Stimulated activated CD4-positive, alpha-beta T cell treated with anti-CD3 and anti-CD28 coated beads, Interleukin-15, amount 100 ng/mL, for 1 hour (primary cell): ENCODE measurements around the gene PSMC5.
A peak's percentile ranks its signal among the peaks of the same experiment; 100 is the strongest.
"Not testable (repeated sequence)": the region's sequence is repeated elsewhere in the genome, so short reads cannot be mapped to it uniquely, and the experiment has no call there.

Experiments
- DNase-seq, 2 donors: peaks; one replicate each; pipeline ENCODE4 v3.0.0-alpha.2; 2020; ENCODE audit warnings: low read depth in 1 of 2, low spot score in 1 of 2

Gene PSMC5

DNA sequence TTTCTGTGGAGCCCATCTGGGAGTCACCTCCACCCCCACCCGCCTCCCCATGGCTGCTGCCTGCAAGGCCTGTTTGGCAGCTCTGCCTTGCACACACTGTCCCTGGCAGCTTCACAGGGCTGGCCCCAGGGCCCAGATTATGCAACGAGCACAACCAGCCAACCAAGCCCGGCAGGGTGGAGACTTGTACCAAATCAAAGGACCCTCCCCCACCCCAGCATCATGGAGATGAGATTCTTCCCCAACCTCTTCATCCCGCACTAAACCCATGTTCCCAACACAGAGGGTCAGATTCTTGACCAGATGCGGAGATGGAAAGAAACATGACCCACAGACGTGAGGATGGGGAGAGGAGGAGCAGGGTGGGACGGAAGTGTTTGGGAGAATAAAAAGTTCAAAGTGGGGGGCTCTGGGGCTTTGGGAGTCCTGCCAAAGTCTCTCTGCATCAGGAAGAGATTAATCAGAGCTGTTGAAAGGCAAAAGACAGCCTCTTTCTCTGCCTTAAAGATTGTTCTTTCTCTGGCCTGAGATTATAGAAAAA, 11.5 kb downstream of the PSMC5 start:
- no peak for DNase-seq

- DNase-seq, result no peak
These were observed 13.5 kb downstream of the PSMC5 start for GRCh38 chr17:63840591-63841349.

DNA sequence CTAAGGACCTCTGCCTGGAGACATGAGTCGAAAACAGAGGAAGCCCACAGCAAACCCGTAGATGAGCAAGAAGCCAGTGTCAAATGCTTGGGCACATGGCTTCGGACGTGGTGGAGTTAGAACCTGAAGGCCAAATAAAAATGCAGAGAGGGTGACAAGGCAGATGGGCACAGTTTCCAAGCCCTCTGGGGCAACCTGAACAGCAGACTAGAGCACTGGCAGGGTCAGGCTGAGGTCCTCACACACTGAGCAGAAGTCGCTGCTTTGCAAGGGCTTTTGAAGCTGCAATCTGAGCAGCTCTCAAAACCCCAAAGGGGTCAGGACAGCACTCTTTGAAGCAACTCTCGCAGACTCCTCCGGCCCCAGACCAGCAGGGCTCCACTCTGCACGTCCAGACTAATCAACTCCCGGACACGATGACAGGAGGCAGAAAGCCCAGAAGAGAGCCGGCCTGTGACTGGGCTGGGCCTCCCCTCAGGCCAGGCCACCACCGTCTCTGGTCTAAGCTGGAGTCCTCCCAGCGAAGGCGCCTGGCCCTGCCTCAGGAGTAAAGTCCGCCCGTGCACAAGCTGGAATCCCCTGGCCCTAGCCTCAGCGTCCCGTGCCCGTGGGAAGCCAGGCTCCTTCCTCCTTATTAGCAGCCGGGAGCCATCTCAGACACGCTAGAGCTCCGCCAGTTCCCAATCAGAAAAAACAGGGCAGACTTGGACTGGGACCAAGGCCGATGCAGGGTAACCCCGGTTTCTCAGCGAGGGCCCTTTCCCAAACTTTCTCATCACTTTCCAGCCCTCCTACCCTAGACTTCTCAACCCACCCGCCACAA, 14.3 kb downstream of the PSMC5 start:
- DNase-seq, result no peak

GRCh38 chr17:63842173-63842539, 14.9 kb downstream of the PSMC5 start:
- DNase-seq, result peak in 1 of 2 donors; percentile 16

DNA sequence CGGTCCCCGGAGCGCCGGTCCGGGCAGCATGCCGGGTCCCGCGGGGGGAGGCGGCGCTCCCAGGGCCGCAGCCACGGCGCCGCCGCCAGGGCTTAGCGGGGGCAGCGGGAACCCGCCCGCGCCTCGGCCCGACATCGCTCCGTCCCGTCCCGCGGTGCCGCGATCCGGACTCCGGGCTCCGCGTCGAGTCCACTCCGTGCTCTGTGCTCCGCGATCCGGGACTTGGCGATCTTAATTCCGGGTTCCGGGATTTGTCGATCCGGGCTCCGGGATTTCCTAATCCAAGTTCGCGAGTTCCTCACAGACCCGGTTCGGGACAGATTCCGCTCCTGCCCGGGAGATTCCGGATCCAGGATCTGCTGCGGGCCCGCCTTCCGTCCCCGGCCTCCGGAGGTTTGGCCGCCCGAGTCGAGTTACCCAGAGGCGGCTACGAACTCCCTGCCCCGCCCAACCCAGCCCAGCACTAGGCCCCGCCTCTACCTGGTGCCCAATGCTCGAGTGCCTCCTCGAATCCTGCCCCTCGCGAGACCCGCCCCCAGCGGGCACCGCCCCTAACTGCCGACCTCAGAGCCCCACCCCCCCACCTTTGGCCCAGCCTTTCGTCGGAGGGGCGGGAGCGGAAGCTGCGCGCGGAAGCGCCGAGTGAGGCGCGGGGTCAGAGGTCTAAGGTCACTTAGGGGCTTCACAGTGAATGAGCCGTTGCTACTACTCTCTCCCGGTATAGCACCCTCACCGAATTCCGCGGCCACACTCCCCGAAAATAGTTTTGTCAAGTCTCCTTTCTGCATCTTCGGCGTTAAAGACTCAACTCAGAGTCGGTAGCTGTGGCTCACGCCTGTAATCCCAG, 15.5 kb downstream of the PSMC5 start, which contains the start of gene SMARCD2:
Gene SMARCD2, minus strand, starts transcription at position 146 of the 847 bp plus-strand sequence. Its CDS starts 11 bp downstream, at position 135.
- peak; percentile 98 to 99 for DNase-seq

DNA sequence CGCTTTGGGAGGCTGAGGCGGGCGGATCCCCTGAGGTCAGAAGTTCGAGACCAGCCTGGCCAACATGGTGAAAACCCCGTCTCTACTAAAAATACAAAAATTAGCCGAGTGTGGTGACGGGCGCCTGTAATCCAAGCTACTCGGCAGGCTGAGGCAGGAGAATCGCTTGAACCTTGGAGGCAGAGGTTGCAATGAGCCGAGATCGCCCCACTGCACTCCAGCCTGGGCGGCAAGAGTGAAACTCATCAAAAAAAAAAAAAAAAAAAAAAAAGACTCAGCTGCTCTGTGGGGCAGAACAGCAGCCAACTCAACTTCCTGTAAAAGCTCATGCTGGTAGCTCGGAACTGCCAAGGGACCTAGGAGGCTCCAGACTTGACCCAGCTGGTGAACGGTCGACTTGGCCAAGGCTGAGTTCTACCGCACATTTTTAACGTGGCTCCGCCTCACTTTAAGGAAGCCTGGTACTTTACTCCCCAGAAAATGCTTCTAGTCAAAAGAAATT, 16.2 kb downstream of the PSMC5 start:
- not testable (repeated sequence) for DNase-seq

DNA sequence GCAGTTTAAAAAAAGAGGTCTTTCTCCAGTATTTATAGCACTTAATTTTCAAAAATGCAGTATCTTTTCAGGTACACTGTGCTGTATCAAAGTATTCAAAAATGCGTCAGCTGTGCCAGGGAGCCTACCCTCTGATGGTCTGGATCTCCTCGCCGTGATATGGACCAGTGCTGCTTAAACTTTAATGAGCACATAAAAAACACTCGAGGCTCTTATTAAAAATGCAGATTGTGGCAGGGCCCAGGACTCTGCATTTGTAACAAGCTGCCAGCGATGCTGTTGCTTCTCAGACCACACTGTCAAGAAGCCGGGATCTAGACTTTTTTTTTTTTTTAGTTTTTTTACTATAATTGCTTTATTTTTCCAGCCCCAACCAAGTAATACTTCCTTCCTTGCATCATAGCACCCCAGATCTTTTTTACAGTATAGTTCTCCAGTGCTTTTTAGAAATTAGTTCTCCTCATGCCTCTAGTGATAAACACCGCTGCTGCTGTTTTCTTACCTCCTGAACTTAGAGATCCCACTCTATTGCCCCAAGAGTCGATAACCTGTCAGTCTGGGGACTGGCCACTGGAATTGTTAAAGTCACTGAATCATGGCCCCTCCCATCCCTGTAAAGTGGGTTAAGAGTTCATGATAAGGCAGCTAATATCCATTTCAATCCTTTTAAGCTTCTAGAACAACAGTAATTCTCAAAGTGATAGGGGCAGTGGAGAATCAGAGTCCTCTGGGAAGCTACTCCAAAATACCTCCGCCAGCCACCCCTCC, 16.9 kb downstream of the PSMC5 start:
- DNase-seq, result no peak

DNA sequence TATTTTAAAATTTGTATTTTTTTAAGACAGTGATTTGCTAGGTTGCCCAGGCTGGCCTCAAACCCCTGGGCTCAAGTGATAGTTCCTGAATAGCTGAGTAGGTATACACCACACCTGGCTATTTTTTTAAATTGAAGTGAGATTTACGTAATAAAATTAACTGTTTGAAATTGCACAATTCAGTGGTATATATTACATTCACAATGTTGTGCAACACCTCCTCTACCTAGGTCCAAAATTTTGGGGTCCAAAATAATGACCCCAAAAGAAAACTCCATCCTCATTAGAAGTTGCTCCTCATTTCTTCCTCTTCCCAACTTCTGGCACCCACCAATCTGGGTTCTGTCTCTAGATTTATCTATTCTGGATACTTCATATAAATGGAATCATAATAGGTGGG, 18.3 kb downstream of the PSMC5 start:
- no peak for DNase-seq

GRCh38 chr17:63847525-63848249, 20.5 kb downstream of the PSMC5 start:
- no peak for DNase-seq

DNA sequence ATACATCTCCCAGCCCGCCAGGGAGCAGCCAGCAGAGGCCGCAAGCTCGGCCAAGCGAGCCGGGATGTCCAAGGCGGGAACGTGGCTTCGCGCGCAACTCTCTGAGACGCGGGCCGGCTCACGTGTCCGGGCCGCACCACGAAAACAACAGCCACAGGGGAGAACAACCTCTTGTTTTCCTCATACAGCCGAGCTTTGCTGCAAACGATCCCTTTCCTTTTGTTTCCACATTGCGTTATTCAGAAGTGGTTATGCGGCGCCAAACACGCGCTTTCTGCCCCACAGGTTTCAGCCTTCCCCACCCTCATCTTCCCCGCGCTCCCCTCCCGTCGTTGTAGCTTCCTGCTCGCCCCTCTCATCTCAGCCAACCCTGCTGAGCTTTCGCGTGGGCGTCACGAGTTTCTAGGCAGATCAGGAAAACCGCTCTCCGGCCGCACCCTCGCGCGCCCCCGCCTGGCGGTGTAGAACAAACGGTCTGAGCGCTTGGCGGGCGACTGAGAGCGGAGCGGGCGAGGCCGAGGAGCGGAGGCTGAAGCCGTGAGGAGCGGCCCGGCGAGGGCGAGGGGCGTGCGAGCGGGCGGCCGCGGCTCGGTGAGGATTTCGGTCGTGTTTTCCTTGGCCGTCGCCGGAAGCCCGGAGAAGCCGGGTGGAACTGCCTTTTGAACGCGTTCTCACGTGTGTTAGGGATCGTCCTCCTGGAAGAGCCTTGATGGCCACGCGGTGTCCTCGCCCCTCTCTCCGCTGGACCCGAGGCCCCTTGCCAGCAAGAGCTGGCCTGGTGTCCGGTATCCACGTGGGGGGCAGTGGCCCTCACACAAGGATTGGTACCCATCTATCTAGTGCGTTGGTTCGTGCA, 21.8 kb downstream of the PSMC5 start:
- peak; percentile 89 to 93 for DNase-seq

GRCh38 chr17:63850401-63850800, 23.2 kb downstream of the PSMC5 start:
- DNase-seq, result no peak

DNA sequence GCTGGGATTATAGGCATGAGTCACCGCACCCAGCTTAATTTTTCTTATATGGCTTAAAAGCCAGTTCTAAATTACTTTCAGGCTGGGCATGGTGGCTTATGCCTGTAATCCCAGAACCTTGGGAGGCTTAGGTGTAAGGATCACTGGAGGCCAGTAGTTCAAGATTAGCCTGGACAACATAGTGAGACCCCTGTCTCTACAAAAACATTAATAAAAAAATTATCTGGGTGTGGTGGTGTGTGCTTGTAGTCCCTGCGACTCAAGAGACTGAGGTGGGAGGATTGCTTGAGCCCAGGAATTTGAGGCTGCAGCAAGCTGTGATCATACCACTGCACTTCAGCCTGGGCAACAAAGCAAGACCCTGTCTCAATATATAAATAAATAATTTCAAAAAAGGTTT, 26.0 kb downstream of the PSMC5 start:
- DNase-seq, result no peak

- DNase-seq, result no peak
These were observed 27.5 kb downstream of the PSMC5 start for GRCh38 chr17:63854709-63855108.

DNA sequence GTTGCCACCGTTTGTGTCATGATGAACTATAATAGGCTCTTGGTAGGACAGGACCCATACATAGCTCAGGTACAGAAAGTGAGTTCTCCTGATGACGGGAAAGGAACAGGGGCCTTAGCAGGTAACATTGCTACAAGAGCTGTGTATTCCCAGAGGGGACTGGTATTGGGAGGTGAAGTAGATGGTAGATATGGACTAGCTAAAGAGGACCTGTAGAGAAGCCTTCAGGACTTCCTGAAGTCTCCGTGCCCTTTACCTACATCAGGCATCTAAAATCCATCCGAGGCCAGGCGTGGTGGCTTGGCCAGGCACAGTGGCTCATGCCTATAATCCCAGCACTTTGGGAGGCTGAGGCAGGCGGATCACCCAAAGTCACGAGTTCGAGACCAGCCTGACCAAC, 28.0 kb downstream of the PSMC5 start:
- no peak for DNase-seq

- not testable (repeated sequence) for DNase-seq
These were observed 29.2 kb downstream of the PSMC5 start for GRCh38 chr17:63856425-63856824.

GRCh38 chr17:63859257-63859656, 32.0 kb downstream of the PSMC5 start:
- DNase-seq, result no peak

GRCh38 chr17:63866625-63867024, 39.4 kb downstream of the PSMC5 start:
- DNase-seq, result not testable (repeated sequence)

DNA sequence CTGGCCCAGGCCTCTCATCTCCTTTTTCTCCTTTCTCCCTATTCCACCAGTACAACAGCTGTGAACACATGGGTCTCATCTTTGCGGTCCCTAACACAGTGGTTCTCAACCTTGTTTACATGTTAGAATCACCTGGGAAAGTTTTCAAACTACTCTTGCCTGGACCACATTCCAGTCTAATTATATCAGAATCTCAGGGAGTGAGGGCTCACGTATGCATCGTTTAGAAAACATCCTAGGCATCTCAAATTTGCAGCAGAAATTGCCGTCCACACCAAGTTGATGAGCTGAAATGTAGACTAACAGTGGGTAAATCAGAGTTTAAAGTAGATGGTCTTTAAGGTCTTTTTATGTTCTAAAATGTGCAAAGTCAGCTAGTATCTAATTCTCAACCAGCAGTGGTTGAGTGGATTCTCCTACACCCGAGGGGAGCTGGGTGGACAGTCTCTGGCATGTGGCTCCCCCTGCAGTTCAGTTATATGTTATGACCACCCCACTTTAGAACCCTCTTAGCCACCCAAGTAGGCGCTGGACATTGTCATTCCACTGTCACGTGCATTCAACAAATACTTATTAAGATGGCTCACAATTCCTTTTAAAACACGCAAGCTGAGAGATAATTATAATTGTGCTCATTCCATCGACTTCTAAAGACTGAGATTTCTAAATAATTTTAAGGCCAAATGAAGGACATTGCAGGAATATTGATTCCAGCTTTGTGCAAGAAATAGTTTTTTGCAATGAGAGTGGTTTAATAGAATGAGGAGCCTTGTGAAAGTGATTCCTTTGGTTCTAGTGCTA, 42.5 kb downstream of the PSMC5 start:
- not testable (repeated sequence) for DNase-seq
